GM20431 (cell line): ENCODE results near the gene TMEM44.
"Not testable (repeated sequence)": the region's sequence is repeated elsewhere in the genome, so short reads cannot be mapped to it uniquely, and the experiment has no call there.

Experiments
- in situ Hi-C: fragments of 300-500 bp; cut with MseI, MboI; formaldehyde crosslinking; loops from one replicate; pipeline ENCODE4 v1.15.0; 2020; ENCODE audit warnings: low sequenced_read_pairs; ENCODE audit not compliant: unreplicated experiment

Gene TMEM44

DNA sequence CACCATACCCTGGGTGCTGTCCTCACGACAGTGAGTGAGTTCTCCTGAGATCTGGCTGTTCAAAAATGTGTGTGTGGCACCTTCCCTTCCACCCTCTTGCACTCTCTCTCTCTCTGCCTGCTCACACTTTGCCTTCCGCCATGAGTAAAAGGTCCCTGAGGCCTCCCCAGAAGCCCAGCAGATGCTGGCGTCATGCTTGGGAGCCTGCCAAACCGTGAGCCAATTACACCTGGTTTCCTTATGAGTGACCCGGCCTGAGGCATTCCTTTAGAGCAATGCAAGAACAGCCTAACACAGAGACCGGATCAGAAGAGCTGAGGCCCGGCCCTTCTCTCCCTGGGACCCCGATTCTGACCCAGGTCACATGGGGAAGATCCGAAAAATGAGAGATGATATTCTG, 15.4 kb downstream of the TMEM44 start:
- in situ Hi-C loops: no loop called here

DNA sequence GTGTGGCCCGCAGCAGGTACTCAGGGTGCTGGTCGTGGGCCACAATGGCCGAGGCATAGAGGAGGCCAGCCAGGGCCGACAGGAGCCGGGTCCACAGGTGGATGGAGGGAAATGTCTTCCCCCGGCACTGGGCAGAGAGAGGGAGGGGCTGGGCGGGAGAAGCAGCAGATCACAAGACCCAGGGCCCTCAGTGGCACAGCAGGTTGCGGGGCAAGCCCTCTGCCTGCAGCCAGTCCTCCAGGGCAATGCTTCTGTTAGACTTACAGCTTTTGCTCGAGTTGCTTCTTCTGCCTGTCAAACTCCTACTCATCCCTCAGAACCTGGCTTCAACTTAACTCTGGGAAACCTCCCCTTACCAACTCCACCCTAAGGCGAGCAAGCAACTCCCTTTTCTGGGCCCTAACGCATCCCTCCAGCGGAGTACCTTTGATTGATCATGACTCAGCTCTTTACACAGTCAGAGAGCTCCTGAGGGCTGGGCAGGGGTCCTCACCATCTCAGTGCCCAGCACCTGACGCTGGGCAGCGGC, 16.0 kb downstream of the TMEM44 start:
- in situ Hi-C loops: no loop called here

DNA sequence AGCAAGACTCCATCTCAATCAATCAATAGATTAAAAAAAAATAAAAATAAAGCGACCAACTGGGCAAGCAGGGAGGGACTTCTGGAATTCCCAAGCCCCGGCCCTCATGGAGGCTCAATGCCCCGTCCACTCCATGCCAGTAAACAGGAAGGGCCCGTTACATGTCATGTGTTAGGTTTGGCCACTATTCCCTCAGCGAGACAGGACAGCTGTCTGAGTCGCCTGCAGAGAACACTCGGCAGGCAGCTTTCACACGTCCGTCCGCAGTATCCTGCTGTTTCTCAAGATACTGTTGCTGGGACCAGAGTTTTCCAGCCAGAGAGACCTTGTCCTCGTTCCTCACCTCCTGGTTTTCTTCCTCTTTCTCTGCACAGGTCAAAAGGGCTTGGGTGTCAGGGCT, 18.0 kb downstream of the TMEM44 start:
- in situ Hi-C loops: no loop called here

DNA sequence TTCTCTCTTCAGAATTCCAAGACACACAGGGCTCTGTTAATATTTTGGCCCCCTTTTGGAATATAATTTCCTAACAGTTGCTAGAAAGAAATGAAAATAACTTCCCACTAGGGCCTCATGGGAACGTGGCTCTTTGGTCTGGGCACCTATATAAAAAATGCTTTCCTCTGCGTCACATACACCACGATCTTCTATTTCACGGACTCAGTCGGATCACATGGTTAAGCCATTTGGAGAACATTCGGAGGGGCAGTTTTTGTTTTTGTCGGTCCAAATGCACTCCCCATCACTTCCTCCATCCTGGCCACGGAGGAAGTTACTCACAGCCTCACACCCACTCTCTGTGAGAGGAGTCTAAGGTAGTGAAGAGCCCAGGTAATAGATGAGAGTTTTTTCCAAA, 21.0 kb downstream of the TMEM44 start:
- in situ Hi-C loops: no loop called here

DNA sequence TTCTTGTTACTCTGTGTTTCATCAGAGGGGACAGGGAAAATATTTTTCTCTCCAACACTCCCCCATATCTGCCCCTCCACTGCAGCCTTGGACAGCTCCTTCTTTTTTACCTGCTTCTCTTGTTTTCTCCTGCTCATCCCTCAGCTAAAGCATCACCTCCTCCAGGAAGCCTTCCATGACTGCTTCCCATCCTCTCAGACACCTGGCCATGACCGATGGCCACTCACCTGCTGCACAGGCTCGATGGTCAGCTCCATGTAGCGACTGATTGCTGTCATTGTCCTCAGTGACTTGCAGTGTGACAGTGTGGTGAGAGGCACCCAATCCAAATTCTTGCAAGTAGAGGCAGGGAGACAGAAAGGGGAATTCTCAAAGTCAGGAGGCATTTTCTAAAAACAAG, 22.5 kb downstream of the TMEM44 start:
- in situ Hi-C loops: no loop called here

DNA sequence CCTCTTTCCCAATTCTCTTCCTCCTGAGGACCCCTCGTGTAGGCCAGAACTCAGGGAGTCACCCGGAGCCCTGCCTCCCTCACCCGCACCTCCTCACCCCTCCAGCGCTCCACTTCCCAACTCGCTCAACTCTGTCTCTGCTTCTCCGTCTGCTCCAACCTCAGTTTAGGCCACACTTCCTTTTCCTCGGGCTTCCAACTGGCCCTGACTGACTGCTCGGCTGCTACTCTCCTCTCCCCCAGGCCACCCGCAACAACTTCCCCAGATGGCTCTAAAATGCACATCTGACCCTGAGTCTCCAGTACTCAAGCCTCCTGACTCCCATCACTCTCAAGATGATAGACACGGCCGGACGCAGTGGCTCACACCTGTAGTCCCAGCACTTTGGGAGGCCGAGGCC, 23.6 kb downstream of the TMEM44 start:
- in situ Hi-C loops: no loop called here

DNA sequence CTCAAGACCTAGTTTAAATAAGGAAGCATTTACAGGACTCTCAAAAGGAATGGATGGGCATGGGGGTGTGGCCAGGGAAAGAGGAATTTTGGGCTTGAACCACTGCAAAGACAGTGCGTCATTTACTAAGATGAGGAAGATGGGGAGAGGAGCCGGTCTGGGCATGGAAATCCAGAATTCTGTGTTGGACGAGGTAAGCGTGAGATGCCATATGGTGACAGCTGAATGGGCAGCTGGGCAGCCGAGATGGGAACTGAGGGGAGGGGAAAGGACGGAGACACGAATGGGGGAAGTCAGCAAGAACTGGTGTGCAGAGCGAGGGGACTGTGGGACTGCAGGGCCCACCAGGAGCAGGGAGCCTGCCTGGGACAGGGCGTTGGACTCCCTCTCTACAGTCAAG, 24.2 kb downstream of the TMEM44 start:
- in situ Hi-C loops: no loop called here

DNA sequence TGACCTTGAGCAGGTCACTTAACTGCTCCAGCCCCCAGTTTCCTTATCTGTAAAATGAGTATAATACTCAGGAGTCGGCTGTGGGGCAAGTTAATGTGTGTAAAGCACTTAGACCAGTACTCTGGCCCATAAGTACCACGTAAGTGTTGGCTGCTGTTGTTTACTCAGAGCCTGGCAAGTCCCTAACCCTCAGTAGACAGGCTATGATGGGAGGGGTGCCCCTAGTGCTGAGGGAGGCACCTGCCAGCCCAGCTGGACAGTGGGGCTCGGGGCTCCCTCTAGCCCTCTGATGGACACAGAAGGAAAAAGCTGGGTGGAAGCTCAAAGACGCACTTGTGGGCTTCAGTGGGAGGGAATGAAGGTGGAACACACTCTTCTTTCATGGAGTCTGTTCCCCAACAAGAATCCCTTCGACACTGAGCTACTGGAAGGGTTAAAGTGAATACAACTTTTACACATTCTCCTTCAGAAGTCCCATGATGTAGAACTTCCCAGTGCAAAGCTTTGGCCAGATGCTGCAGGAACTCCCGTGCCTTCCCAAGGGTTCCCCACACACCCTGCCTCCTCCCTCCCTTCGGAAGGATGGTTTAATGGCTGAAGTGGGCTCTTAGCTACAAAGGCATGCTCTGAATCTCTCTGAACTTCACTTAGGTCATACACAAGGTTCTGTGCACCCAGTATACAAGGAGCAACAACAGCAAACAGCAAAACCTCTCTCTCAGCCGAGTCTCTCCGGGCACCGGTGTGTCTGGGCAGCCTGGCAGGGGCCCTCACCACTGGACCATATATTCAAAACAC, 25.4 kb downstream of the TMEM44 start:
- in situ Hi-C loops: no loop called here

DNA sequence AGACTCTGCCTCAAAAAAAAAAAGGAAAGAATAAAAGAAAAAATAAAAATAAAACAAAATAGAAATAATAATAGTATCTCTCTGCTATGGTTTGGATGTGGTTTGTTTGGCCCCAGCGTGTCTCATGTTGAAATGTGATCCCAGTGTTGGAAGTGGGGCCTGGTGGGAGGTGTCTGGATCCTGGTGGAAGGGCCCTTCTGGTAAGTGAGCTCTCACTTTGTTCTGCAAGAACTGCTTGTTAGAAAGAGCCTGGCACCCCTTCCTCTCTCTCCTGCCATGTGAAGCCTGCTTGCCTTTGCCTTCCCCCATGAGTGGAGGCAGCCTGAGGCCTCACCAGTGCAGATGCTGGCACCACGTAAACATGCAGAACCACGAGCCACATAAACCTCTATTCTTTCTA, 26.3 kb downstream of the TMEM44 start:
- in situ Hi-C loops: no loop called here

DNA sequence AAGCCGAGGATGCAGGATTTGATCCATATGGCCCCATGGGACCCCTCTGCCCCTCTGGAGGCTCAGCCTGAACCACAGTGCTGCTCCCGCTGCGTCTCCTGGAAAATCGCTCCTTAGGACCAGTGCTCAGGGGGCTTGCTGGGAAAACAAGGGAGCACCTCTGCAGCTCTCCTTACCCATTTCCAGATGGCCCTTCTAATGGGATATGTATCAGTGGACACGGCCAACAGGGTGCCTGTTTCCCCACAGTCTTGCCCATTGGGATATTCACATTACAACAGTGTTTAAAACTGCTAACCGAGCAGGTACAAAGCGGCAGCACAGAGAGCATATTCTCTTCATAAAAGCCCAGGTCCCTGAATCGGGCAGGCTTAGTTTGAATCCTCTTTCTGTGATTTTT, 27.1 kb downstream of the TMEM44 start:
- in situ Hi-C loops: no loop called here

DNA sequence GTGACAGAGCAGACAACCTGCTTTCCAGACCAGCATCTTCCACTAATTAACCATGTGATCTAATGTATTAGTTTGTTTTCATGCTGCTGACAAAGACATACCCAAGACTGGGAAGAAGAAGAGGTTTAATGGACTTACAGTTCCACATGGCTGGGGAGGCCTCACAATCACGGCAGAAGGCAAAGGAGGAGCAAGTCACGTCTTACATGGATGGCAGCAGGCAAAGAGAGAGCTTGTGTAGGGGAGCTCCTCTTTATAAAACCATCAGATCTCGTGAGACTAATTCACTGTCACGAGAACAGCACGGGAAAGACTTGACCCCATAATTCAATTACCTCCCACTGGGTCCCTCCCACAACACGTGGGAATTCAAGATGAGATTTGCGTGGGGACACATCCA, 27.9 kb downstream of the TMEM44 start:
- in situ Hi-C loops: not testable (repeated sequence)

DNA sequence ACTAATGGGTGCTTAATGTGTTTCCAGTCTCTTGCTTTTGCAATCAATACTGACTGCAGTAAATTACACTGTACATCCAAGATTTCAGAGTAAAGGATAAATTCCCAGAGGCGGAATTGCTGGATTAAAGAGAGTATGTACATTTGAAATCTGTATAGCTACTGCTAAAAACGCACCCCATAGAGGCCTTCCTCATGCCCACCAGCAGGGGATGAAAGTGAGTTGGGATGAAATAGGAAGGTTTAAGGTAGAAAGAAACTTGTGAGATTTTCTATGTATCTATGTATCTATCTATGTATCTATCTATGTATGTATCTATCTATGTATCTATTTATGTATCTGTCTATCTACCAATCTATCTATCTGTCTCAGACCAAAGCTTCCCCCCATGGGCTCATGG, 28.4 kb downstream of the TMEM44 start:
- in situ Hi-C loops: no loop called here

DNA sequence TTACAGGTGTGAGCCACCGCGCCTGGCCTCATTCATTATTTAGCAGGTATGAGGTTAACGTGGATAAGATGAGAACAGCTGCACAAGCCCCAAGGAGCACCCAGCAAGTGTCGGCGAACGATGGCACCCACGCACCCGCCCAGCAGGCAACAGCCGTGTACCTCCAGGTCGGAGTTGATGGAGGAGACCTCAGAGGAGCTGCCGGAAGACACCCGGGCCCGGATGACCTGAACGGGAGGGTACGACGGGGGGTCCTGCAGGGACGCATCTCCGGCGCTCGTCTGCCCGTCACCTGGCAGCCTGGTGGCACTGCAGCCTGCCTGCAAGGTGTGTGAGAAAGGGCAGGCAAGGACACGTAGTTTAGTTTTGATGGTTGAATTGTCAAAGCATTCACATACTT, 29.1 kb downstream of the TMEM44 start:
- in situ Hi-C loops: no loop called here

DNA sequence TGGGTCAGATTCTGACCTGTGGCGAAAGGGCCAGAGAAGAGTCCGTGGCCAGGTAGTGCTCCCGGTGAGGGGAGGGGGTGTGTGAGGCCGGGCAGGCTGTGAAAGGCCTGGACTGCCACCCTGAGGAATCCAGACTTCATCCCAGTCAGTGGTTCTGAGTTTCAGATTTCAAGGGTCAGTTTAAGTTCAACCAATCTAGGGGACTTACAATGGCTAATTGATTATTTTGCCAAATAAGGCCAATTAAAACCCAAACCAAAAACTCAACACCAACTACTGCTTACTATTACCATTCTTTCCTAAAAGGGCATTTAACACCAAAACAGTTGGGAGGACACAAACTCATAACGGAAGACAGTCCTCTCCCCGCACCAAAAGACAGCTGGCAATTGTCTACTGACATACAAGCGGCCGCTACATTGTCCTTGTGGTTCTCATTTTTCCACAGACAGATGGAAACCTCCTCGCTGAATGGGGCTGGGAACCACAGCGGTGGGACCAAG, 30.5 kb downstream of the TMEM44 start:
- in situ Hi-C loops: no loop called here

DNA sequence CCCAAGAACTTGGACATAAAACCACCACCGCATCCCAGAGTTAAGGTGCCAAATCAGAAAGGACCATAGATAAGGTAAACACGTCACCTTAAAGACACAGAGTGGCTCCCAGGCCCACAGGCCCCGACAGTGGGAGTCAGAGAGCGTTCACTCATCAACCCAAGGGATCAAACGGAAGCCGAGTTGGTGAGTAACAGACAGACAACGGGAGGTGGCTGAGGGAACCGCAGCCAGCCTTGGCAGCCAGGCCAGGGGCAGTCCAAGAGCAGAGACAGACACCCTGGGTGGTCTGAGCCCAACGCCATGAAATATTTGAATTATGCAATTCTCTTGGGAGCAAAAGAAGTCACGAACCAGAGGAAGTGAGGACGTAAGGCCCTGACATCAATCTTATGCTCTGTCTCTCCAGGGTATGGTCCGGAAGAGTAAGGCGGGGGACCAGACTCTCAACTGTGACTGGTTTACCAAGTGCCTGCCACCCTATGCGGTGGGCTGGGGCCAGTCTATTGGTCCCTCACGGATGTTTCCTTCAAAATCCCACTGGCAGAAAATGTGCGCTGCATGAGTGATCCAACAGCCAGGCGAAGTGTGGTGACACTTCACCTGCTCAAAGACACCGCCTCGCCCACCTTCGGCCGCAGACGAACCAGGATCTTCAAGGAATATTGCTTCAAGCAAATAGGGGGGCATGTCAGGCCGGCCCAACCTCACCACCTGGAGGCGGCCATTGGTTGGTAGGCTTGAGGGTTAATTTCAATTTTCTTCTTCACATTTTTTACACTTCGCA, 34.3 kb downstream of the TMEM44 start:
- in situ Hi-C loops: loop anchor here (25.0 kb wide), 1 partner anchor 262 kb away; no protein-coding TSS in a partner anchor

DNA sequence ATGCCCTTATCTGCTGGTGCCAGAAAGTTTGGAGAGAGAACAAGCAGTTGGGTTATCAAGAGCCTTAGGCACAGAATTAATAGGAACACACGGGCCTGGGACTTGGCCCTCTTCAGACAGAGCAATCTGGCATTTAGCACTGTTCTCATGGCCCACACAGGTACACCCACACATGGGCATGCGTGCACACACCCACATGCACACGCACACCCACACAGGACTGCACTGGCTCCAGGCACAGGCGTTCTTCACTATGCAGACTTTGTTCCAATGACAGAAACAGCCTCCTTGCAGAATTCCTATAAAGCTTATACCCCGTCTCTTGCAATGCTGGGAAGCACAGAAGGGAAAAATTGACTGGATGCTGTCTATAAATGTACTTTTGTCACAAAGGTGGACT, 36.3 kb downstream of the TMEM44 start:
- in situ Hi-C loops: loop anchor here (25.0 kb wide), 1 partner anchor 260 kb away; no protein-coding TSS in a partner anchor

DNA sequence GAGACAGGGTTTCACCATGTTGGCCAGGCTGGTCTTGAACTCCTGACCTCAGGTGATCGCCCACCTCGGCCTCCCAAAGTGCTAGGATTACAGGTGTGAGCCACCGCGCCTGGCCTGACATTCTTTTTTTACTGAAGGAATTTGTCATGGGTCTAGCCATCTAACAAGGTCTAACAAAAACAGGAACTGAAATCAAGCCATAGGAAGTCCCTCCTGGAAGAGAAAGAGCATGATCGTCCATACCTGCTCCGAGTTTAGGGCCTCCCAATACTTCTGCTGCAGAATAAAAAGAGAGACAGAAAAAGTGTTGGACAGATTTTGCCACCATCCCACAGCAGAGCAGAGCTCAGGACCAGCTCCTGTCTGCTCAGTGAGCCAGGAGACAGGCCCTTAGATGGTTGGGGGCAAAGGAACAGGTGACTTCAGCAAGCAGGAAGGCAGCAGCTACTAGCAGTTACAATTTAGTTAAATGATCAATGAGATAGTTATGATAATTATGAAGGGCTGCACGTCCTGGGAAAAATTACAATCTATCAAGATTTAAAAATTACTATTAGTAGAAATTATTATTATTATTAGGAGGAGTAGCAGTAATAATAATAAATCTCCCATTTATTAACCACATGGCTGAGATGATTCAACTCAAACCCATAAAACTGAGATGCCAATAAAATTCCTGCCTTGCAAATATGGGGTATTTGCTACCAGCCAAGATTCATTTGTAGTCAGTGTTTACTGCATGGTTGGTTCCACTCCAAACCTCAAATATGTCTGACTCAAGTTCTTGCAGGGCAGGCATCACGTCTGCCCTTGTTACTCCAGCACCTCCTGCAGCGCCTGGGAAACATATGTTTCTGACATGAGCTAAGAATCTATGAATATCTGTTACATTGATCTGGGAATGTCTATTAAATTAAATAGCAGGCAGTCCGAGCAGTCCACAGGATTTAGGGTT, 40.1 kb downstream of the TMEM44 start:
- in situ Hi-C loops: loop anchor here (25.0 kb wide), 1 partner anchor 256 kb away; no protein-coding TSS in a partner anchor

DNA sequence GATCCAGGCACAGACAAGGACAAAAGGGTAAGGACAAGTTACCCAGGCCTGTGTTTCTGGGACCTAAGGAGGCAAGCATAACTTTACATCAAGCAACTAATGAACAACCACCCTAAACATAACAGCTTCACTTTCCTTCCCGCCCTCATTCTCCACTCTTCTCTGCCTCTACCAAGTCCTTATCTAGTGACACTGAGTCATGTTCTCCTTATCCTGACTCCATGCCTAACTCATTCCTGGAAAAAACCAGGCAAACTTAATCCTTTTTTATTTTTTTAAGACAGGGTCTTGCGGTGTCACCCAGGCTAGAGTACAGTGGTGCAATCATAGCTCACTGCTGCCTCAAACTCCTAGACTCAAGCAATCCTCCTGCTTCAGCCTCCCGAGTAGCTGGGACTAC, 44.5 kb downstream of the TMEM44 start:
- in situ Hi-C loops: loop anchor here (10.0 to 25.0 kb wide), 2 partner anchors 114 to 251 kb away; no protein-coding TSS in a partner anchor

DNA sequence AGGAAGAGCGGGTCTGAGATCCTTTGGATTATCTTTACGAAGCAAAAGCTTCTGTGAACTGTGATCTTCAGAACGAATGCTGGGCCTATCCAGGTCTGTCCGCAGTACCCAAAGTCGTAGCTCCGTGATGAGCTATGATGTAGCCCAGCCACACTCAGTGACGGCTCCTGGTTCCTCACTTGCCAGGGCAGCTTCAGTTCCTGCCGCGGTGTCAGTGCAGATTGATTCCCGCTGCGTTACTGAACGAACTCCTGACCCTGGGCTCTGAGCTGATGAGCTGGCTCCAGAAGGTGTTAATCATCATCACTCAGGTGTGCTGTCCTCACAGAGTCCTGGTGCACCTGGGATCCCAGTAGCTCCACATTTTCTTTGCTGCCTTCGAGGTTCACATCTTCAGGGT, 45.0 kb downstream of the TMEM44 start:
- in situ Hi-C loops: loop anchor here (10.0 to 25.0 kb wide), 2 partner anchors 113 to 251 kb away; no protein-coding TSS in a partner anchor
